ENCODE results near the gene TEX55.
"Not testable (repeated sequence)": the region's sequence is repeated elsewhere in the genome, so short reads cannot be mapped to it uniquely, and the experiment has no call there.

TEX55 gene

GRCh38 chr3:119145500-119146167 is at the start of gene TEX55:
TEX55 (plus strand) TSS chr3:119146165; CDS start chr3:119146190, 25 bp downstream.
- DNase-seq: no peak

GRCh38 chr3:119098003-119098402 is 48.0 kb upstream of the TEX55 start:
- no peak for DNase-seq

- DNase-seq: no peak
Observed at GRCh38 chr3:119098619-119099222, 47.2 kb upstream of the TEX55 start.

- DNase-seq: no peak
Observed at GRCh38 chr3:119099785-119100184, 46.2 kb upstream of the TEX55 start.

GRCh38 chr3:119104031-119104430 is 41.9 kb upstream of the TEX55 start:
- DNase-seq: no peak

- DNase-seq: not testable (repeated sequence)
Observed at GRCh38 chr3:119118330-119118729, 27.6 kb upstream of the TEX55 start.

GRCh38 chr3:119120480-119120879 is 25.5 kb upstream of the TEX55 start:
- no peak for DNase-seq

GRCh38 chr3:119122350-119122749 is 23.6 kb upstream of the TEX55 start:
- no peak for DNase-seq

GRCh38 chr3:119125342-119125741 is 20.6 kb upstream of the TEX55 start:
- no peak for DNase-seq

GRCh38 chr3:119125742-119126504 is 20.0 kb upstream of the TEX55 start:
- DNase-seq: no peak

- DNase-seq: not testable (repeated sequence)
Observed at GRCh38 chr3:119130291-119130690, 15.7 kb upstream of the TEX55 start.

- not testable (repeated sequence) for DNase-seq
Observed at GRCh38 chr3:119132291-119132690, 13.7 kb upstream of the TEX55 start.

GRCh38 chr3:119139360-119139759 is 6.6 kb upstream of the TEX55 start:
- not testable (repeated sequence) for DNase-seq

GRCh38 chr3:119140466-119140865 is 5.5 kb upstream of the TEX55 start:
- no peak for DNase-seq

GRCh38 chr3:119145128-119145499 is 851 bp upstream of the TEX55 start:
- DNase-seq: no peak

- no peak for DNase-seq
Observed at GRCh38 chr3:119146578-119147375, 812 bp downstream of the TEX55 start.

GRCh38 chr3:119147494-119147893 is 1.5 kb downstream of the TEX55 start:
- no peak for DNase-seq

- no peak for DNase-seq
Observed at GRCh38 chr3:119148493-119149180, 2.7 kb downstream of the TEX55 start.

GRCh38 chr3:119149484-119149883 is 3.5 kb downstream of the TEX55 start:
- no peak for DNase-seq

- DNase-seq: no peak
Observed at GRCh38 chr3:119156868-119157267, 10.9 kb downstream of the TEX55 start.

- no peak for DNase-seq
Observed at GRCh38 chr3:119157971-119158370, 12.0 kb downstream of the TEX55 start.

GRCh38 chr3:119160361-119160760 is 14.4 kb downstream of the TEX55 start:
- no peak for DNase-seq

GRCh38 chr3:119160815-119161214 is 14.8 kb downstream of the TEX55 start:
- no peak for DNase-seq
